ENCODE results near the gene FBXW9. TPM values are rescaled to one million over a fixed set of nuclear protein-coding genes. Genes with fewer than 3 reads are reported as not detected.

Gene FBXW9
- total and polyA plus RNA-seq, 2 of the 13 experiments (the other 11 are each of a cell fraction or from before 2014, with no cell fraction given): 5.7 to 6.1 TPM

DNA sequence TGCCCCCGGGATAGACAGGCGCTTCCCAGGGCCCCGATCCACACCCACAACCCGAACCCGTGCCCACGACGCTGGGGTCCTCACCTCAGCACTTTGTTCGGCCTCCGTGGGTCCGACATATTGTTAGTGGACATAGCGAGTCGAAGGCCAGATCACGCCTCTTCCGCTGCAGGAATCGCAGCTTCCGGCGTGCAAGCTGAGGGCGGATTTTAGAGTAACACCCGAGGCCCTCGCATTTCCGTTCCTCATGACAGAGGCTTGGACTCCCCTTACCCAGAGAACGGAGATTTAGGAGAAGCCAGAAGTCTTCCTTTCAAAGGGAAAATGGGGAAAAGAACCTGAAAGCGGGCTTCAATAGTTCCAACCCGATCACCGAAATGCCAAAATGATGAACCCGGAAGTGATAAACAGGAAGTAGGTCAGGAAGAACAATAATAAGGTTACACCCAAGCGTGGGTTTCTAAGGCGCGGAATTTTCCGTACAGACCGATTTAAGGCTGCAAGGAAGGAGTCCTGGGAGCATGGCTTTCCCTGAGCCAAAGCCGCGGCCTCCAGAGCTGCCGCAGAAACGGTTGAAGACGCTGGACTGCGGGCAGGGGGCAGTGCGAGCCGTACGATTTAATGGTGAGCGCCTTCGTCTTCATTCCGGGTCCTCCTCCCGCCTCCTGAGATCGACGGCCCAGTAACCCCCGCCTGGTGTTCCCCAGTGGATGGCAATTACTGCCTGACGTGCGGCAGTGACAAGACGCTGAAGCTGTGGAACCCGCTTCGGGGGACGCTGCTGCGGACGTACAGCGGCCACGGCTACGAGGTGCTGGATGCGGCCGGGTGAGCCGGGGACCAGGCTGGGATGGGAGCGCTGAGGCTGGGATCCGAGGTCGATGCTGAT lies 26.9 kb downstream of the FBXW9 start (continued):
- TF ChIP-seq, protein P1, sequence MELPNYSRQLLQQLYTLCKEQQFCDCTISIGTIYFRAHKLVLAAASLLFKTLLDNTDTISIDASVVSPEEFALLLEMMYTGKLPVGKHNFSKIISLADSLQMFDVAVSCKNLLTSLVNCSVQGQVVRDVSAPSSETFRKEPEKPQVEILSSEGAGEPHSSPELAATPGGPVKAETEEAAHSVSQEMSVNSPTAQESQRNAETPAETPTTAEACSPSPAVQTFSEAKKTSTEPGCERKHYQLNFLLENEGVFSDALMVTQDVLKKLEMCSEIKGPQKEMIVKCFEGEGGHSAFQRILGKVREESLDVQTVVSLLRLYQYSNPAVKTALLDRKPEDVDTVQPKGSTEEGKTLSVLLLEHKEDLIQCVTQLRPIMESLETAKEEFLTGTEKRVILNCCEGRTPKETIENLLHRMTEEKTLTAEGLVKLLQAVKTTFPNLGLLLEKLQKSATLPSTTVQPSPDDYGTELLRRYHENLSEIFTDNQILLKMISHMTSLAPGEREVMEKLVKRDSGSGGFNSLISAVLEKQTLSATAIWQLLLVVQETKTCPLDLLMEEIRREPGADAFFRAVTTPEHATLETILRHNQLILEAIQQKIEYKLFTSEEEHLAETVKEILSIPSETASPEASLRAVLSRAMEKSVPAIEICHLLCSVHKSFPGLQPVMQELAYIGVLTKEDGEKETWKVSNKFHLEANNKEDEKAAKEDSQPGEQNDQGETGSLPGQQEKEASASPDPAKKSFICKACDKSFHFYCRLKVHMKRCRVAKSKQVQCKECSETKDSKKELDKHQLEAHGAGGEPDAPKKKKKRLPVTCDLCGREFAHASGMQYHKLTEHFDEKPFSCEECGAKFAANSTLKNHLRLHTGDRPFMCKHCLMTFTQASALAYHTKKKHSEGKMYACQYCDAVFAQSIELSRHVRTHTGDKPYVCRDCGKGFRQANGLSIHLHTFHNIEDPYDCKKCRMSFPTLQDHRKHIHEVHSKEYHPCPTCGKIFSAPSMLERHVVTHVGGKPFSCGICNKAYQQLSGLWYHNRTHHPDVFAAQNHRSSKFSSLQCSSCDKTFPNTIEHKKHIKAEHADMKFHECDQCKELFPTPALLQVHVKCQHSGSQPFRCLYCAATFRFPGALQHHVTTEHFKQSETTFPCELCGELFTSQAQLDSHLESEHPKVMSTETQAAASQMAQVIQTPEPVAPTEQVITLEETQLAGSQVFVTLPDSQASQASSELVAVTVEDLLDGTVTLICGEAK (IDR thresholded peaks at IDR 0.05): peak; percentile 99
- TF ChIP-seq, protein P1 (CRISPR knock-in tag; IDR thresholded peaks at IDR 0.05): peak; percentile 65; the same call in 1 of the 2 replicates
- TF ChIP-seq NCOA2 (CRISPR knock-in tag; IDR thresholded peaks at IDR 0.05) (no peak; the same call in 1 of the 2 replicates), ZNF747 (CRISPR knock-in tag; IDR thresholded peaks at IDR 0.05; ENCODE audit: borderline replicate concordance) (0 out of 2 replicates have a peak, but pooled peaks have one; percentile 30), ZNF143 (CRISPR knock-in tag; IDR thresholded peaks at IDR 0.05) (peak; percentile 69; the same call in 1 of the 2 replicates), PRPF4 (IDR thresholded peaks at IDR 0.05; ENCODE audit: low read depth, low read length, poor library complexity, severe bottlenecking) (no peak), ARNTL (CRISPR knock-in tag; IDR thresholded peaks at IDR 0.05) (0 out of 2 replicates have a peak, but pooled peaks have one; percentile 31), AHR (CRISPR knock-in tag; IDR thresholded peaks at IDR 0.05) (no peak), ZNF839 (CRISPR knock-in tag; IDR thresholded peaks at IDR 0.05; ENCODE audit: borderline replicate concordance) (0 out of 2 replicates have a peak, but pooled peaks have one; percentile 35), SIX1 (CRISPR knock-in tag; IDR thresholded peaks at IDR 0.05; ENCODE audit: borderline replicate concordance) (peak; percentile 39; the same call in 1 of the 2 replicates), ZNF558 (CRISPR knock-in tag; IDR thresholded peaks at IDR 0.05; ENCODE audit: borderline replicate concordance) (peak; percentile 81; the same call in 1 of the 2 replicates), ATF7-NPFF (CRISPR knock-in tag; IDR thresholded peaks at IDR 0.05; ENCODE audit: low read depth) (no peak; the same call in 1 of the 2 replicates)
- TF ChIP-seq, protein P2, sequence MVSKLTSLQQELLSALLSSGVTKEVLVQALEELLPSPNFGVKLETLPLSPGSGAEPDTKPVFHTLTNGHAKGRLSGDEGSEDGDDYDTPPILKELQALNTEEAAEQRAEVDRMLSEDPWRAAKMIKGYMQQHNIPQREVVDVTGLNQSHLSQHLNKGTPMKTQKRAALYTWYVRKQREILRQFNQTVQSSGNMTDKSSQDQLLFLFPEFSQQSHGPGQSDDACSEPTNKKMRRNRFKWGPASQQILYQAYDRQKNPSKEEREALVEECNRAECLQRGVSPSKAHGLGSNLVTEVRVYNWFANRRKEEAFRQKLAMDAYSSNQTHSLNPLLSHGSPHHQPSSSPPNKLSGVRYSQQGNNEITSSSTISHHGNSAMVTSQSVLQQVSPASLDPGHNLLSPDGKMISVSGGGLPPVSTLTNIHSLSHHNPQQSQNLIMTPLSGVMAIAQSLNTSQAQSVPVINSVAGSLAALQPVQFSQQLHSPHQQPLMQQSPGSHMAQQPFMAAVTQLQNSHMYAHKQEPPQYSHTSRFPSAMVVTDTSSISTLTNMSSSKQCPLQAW (CRISPR knock-in tag; IDR thresholded peaks at IDR 0.05): peak; percentile 79
- TF ChIP-seq, protein P3, sequence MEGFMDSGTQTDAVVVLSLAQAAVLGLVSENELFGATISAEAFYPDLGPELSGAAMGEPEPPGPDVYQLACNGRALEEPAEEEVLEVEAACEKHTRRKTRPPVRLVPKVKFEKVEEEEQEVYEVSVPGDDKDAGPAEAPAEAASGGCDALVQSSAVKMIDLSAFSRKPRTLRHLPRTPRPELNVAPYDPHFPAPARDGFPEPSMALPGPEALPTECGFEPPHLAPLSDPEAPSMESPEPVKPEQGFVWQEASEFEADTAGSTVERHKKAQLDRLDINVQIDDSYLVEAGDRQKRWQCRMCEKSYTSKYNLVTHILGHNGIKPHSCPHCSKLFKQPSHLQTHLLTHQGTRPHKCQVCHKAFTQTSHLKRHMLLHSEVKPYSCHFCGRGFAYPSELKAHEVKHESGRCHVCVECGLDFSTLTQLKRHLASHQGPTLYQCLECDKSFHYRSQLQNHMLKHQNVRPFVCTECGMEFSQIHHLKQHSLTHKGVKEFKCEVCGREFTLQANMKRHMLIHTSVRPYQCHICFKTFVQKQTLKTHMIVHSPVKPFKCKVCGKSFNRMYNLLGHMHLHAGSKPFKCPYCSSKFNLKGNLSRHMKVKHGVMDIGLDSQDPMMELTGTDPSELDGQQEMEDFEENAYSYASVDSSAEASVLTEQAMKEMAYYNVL (CRISPR knock-in tag; IDR thresholded peaks at IDR 0.05; ENCODE audit: borderline replicate concordance): peak; percentile 32; the same call in 1 of the 2 replicates
